GM18868 (cell line): Measurements from ENCODE around the gene FBXL17.
"Not testable (repeated sequence)": the region's sequence is repeated elsewhere in the genome, so short reads cannot be mapped to it uniquely, and the experiment has no call there.

ENCODE experiments used
- ATAC-seq: cut with Tn5 transposase; IDR thresholded peaks from one replicate; pipeline ENCODE4 v1.9.1; 2021; ENCODE audit warnings: mild to moderate bottlenecking, moderate library complexity; ENCODE audit not compliant: unreplicated experiment

Gene FBXL17

GRCh38 chr5:108381954-108382783 is at the start of gene FBXL17:
TSS of gene FBXL17 (minus strand) at chr5:108382098.
- peak; percentile 70 for ATAC-seq

- ATAC-seq, result no peak
These were observed 49.2 kb upstream of the FBXL17 start for GRCh38 chr5:108430931-108431608.

GRCh38 chr5:108421713-108422112 is 39.8 kb upstream of the FBXL17 start:
- ATAC-seq, result no peak

- ATAC-seq, result no peak
These were observed 38.9 kb upstream of the FBXL17 start for GRCh38 chr5:108420755-108421154.

- no peak for ATAC-seq
These were observed 38.3 kb upstream of the FBXL17 start for GRCh38 chr5:108420158-108420557.

- ATAC-seq, result no peak
These were observed 36.3 kb upstream of the FBXL17 start for GRCh38 chr5:108418197-108418596.

GRCh38 chr5:108417166-108417670 is 35.3 kb upstream of the FBXL17 start:
- ATAC-seq, result no peak

GRCh38 chr5:108415726-108416125 is 33.8 kb upstream of the FBXL17 start:
- ATAC-seq, result no peak

- ATAC-seq, result no peak
These were observed 27.9 kb upstream of the FBXL17 start for GRCh38 chr5:108409786-108410185.

- ATAC-seq, result not testable (repeated sequence)
These were observed 23.3 kb upstream of the FBXL17 start for GRCh38 chr5:108405201-108405600.

- ATAC-seq, result no peak
These were observed 17.1 kb upstream of the FBXL17 start for GRCh38 chr5:108398964-108399363.

GRCh38 chr5:108396837-108397236 is 14.9 kb upstream of the FBXL17 start:
- not testable (repeated sequence) for ATAC-seq

- ATAC-seq, result no peak
These were observed 5.9 kb upstream of the FBXL17 start for GRCh38 chr5:108387758-108388157.

- ATAC-seq, result no peak
These were observed 4.6 kb upstream of the FBXL17 start for GRCh38 chr5:108386345-108387061.

- no peak for ATAC-seq
These were observed 2.8 kb upstream of the FBXL17 start for GRCh38 chr5:108384741-108385140.

- ATAC-seq, result peak; percentile 1
These were observed 959 bp upstream of the FBXL17 start for GRCh38 chr5:108382784-108383330.

GRCh38 chr5:108381350-108381953 is 446 bp downstream of the FBXL17 start:
- peak; percentile 46 for ATAC-seq

- peak; percentile 32 for ATAC-seq
These were observed 1.2 kb downstream of the FBXL17 start for GRCh38 chr5:108380531-108381349.

GRCh38 chr5:108379722-108380530 is 2.0 kb downstream of the FBXL17 start:
- ATAC-seq, result no peak
